Measurements from ENCODE around the gene PLD2.

GRCh38 chr17:4816826-4817225, 9.9 kb downstream of the PLD2 start:
- TF ChIP-seq CTCF (IDR thresholded peaks at IDR 0.05): no peak
- TF ChIP-seq ZFX (IDR thresholded peaks at IDR 0.05; ENCODE audit: borderline replicate concordance): no peak

Data from 22Rv1 (cell line).